Left lung (tissue), 10 donors: Measurements from ENCODE around the gene MAD2L1BP. TPM values are rescaled to one million over a fixed set of nuclear protein-coding genes. Genes with fewer than 3 reads are reported as not detected.
"Not testable (repeated sequence)": the region's sequence is repeated elsewhere in the genome, so short reads cannot be mapped to it uniquely, and the experiment has no call there.

Source experiments
- ATAC-seq: fragments of 200-7000 bp; cut with Tn5 transposase; one replicate; pipeline ENCODE4 v1.9.1; 2020; ENCODE audit warnings: moderate library complexity
- DNase-seq, 4 donors: peaks; one replicate each; pipeline ENCODE4 v3.0.0-alpha.2; 2013 to 2020
- H3K27ac ChIP-seq, 2 donors: fragments of 200-600 bp; sonication (generic) in 1 of 2; one replicate each; pipeline versions ENCODE4 v1.5.0 to v1.8.0; 2020 to 2021
- H3K27me3 ChIP-seq, 2 donors: fragments of 200-600 bp; sonication (generic) in 1 of 2; one replicate each; pipeline versions ENCODE4 v1.5.0 to v1.8.0; 2020 to 2021
- H3K36me3 ChIP-seq, 2 donors: fragments of 200-600 bp; sonication (generic) in 1 of 2; one replicate each; pipeline versions ENCODE4 v1.5.0 to v1.8.0; 2020 to 2021
- H3K4me1 ChIP-seq, 2 donors: fragments of 200-600 bp; one replicate each; pipeline ENCODE4 v1.8.0; 2021
- H3K4me3 ChIP-seq, 2 donors: fragments of 200-600 bp; sonication (generic) in 1 of 2; one replicate each; pipeline versions ENCODE4 v1.5.0 to v1.8.0; 2020 to 2021; ENCODE audit warnings: mild to moderate bottlenecking in 1 of 2
- H3K9me3 ChIP-seq, 2 donors: fragments of 200-600 bp; sonication (generic) in 1 of 2; one replicate each; pipeline versions ENCODE4 v1.5.0 to v1.8.0; 2020 to 2021
- CTCF ChIP-seq, 2 donors: fragments of 200-600 bp; sonication (generic) in 1 of 2; IDR thresholded peaks; one replicate each; pipeline versions ENCODE4 v1.5.0 to v1.8.0; 2021; ENCODE audit warnings: antibody characterized with exemption in 2 of 2
- intact Hi-C, 2 donors: fragments of 100-400 bp; cut with DNase I; formaldehyde crosslinking; loops; one replicate each; pipeline versions ENCODE4 v1.11.2 to v1.14.2; 2022
- polyA plus RNA-seq, 6 donors: library from polyadenylated mRNA; unstranded; fragments of 120-200 nt; gene quantifications; one replicate each; pipeline ENCODE4 v1.2.1, GENCODE V29; 2013; ENCODE audit not compliant: insufficient read length in 6 of 6
- total RNA-seq, 2 donors: library from RNA; stranded (reverse); fragmentation: NEBNext Ultra II Directional; extraction: Animal tissue kit (Norgen Biotek cat#: 25700); gene quantifications; one replicate each; pipeline ENCODE4 v1.2.1, GENCODE V29; 2021
- donor health status: DM: no; HTN: yes; CAD: no.
- donor health status: DM: no; HTN: no; CAD: no.

Gene MAD2L1BP
- total and polyA plus RNA-seq, 8 donors = 19.3 to 26.1 (median 25.0) TPM

GRCh38 chr6:43657221-43657802, 21.7 kb downstream of the MAD2L1BP start:
- Histone ChIP-seq H3K4me1 (no peaks in the 10 kb centered on the region), H3K9me3 (peaks cover 0 to 5% of the 10 kb centered on the region in 2 donors), H3K36me3 (no peaks in the 10 kb centered on the region), H3K4me3 (no peak overlapping the region), H3K27ac (no peak overlapping the region), H3K27me3 (no peaks in the 10 kb centered on the region)
- TF ChIP-seq CTCF (IDR thresholded peaks at IDR 0.05) = no peak
- intact Hi-C loops = no loop called here
- DNase-seq (no peak), ATAC-seq (no peak)

- Histone ChIP-seq H3K27ac (no peak overlapping the region), H3K4me3 (no peak overlapping the region), H3K27me3 (no peaks in the 10 kb centered on the region), H3K36me3 (no peaks in the 10 kb centered on the region), H3K9me3 (peaks cover 0 to 5% of the 10 kb centered on the region in 2 donors), H3K4me1 (no peaks in the 10 kb centered on the region)
- ATAC-seq (no peak), DNase-seq (no peak)
- intact Hi-C loops = no loop called here
- no peak for TF ChIP-seq CTCF (IDR thresholded peaks at IDR 0.05)
These were observed 22.5 kb downstream of the MAD2L1BP start for GRCh38 chr6:43658161-43658560.

- DNase-seq, H3K27me3 ChIP-seq, H3K36me3 ChIP-seq, intact Hi-C loops, H3K27ac ChIP-seq, H3K4me3 ChIP-seq, H3K9me3 ChIP-seq, ATAC-seq, H3K4me1 ChIP-seq: not testable (repeated sequence)
These were observed 27.3 kb downstream of the MAD2L1BP start for GRCh38 chr6:43662948-43663347.

GRCh38 chr6:43665376-43665775, 29.7 kb downstream of the MAD2L1BP start:
- no peak for TF ChIP-seq CTCF (IDR thresholded peaks at IDR 0.05)
- intact Hi-C loops = loop anchor here in 1 of 2 donors (5.0 kb wide), 2 partner anchors 107 to 412 kb away; partner anchors contain the start of gene VEGFA
- DNase-seq = no peak
- H3K4me1 ChIP-seq = peaks cover 22 to 24% of the 10 kb centered on the region in 2 donors
- H3K9me3 ChIP-seq = peaks cover 0 to 5% of the 10 kb centered on the region in 2 donors
- H3K27me3 ChIP-seq = no peaks in the 10 kb centered on the region
- H3K27ac ChIP-seq = no peak overlapping the region
- peaks cover 0 to under 1% of the 10 kb centered on the region in 2 donors for H3K36me3 ChIP-seq
- H3K4me3 ChIP-seq = no peak overlapping the region
- ATAC-seq = no peak

- H3K9me3 ChIP-seq = no peaks in the 10 kb centered on the region
- no peak for TF ChIP-seq CTCF (IDR thresholded peaks at IDR 0.05)
- H3K27ac ChIP-seq = no peak overlapping the region
- H3K4me1 ChIP-seq = peaks cover 25 to 27% of the 10 kb centered on the region in 2 donors
- no peak overlapping the region for H3K4me3 ChIP-seq
- H3K36me3 ChIP-seq = peaks cover 0 to 10% of the 10 kb centered on the region in 2 donors
- DNase-seq = no peak
- no peaks in the 10 kb centered on the region for H3K27me3 ChIP-seq
- no peak for ATAC-seq
- intact Hi-C loops = loop anchor here in 1 of 2 donors (5.0 kb wide), 2 partner anchors 106 to 411 kb away; partner anchors contain the start of gene VEGFA
These were observed 30.7 kb downstream of the MAD2L1BP start for GRCh38 chr6:43666196-43666920.
